ENCODE results near the gene COMMD10. TPM values are rescaled to one million over a fixed set of nuclear protein-coding genes. Genes with fewer than 3 reads are reported as not detected.

The COMMD10 gene

Small RNAs within 50 kb of the gene (small RNA-seq; reads per million reads assigned to genes)
- gene HMGN2P27 (ENCODE audit: low read depth) (not detected), gene RNU6-644P (ENCODE audit: low read depth) (not detected)
